Activated CD4-positive, alpha-beta T cell treated with anti-CD3 and anti-CD28 coated beads, Interleukin-2, amount 50 U/mL, for 16 hours (primary cell): ENCODE data around the gene PCDHGA4.
A peak's percentile ranks its signal among the peaks of the same experiment; 100 is the strongest.
"Not testable (repeated sequence)": the region's sequence is repeated elsewhere in the genome, so short reads cannot be mapped to it uniquely, and the experiment has no call there.

Experiments used
- DNase-seq: peaks from one replicate; pipeline ENCODE4 v3.0.0-alpha.2; 2020

PCDHGA4 gene

GRCh38 chr5:141384471-141385267 is 29.8 kb downstream of the PCDHGA4 start:
- no peak for DNase-seq

DNA sequence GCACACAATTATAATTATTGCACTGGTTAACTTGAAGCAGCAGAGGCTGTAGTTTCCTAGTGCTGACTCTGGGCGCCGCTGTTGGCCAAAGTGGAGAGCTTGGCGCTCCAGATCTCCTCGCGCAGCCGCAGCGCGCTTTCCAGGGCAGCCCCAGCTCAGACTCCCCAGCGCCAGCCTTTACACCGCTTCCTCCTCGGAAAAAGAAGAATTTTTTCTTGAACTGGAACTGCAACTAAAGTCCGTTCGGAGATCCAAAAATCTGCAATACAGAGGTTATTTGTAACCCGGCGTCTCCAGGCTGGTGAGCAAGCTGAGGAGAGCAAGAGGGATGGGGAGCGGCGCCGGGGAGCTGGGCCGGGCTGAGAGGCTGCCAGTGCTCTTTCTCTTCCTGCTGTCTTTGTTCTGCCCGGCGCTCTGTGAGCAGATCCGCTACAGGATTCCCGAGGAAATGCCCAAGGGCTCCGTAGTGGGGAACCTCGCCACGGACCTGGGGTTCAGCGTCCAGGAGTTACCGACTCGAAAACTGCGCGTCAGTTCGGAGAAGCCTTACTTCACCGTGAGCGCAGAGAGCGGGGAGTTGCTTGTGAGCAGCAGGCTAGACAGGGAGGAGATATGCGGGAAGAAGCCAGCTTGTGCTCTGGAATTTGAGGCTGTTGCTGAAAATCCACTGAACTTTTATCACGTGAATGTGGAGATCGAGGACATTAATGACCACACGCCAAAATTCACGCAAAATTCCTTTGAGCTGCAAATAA is 32.9 kb downstream of the PCDHGA4 start, which contains the start of gene PCDHGB4:
Gene PCDHGB4 (plus strand): TSS at position 142 of the 755 bp plus-strand sequence. CDS start 187 bp downstream, at position 329.
- DNase-seq: peak; percentile 26

- DNase-seq: no peak
These were observed 33.8 kb downstream of the PCDHGA4 start for GRCh38 chr5:141388661-141389060.

DNA sequence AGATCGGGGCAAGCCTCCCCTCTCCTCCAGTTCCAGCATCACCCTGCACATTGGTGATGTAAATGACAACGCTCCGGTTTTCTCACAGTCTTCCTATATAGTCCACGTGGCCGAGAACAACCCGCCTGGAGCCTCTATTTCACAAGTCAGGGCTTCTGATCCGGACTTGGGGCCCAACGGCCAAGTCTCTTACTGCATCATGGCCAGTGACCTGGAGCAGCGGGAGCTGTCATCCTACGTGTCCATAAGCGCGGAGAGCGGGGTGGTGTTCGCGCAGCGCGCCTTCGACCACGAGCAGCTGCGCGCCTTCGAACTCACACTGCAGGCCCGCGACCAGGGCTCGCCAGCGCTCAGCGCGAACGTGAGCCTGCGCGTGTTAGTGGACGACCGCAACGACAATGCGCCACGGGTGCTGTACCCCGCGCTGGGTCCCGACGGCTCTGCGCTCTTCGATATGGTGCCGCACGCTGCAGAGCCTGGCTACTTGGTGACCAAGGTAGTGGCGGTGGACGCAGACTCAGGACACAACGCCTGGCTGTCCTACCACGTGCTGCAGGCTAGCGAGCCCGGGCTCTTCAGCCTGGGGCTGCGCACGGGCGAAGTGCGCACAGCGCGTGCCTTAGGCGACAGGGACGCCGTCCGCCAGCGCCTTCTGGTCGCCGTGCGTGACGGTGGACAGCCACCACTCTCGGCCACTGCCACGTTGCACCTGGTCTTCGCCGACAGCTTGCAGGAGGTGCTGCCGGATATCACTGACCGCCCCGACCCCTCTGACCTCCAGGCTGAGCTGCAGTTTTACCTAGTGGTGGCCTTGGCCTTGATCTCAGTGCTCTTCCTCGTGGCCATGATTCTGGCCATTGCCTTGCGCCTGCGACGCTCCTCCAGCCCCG is 34.6 kb downstream of the PCDHGA4 start:
- no peak for DNase-seq

DNA sequence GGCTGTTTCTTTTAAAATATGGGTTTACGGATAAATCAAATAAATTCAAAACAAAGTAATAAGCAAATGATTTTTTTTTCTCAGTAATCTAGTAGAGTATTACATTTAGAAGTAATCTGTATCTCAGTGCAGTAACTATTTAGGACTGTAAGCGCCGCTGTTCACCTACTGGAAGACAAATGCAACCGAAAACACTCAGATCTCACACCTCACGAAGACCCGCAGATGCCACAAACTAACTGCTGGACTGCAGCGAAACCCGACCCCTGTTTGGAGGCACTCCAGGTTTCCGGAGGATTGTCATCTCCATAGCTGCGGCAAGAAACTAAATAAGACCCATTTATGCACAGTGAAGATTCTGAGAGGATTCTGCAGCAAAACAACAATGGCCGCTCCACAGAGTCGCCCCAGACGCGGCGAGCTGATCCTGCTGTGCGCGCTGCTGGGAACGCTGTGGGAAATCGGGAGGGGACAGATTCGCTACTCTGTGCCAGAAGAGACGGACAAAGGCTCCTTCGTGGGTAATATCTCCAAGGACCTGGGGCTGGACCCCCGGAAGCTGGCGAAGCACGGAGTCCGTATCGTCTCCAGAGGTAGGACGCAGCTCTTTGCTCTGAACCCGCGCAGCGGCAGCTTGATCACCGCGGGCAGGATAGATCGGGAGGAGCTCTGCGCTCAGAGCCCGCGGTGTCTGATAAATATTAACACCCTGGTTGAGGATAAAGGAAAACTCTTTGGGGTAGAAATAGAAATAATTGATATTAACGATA is 37.8 kb downstream of the PCDHGA4 start, which contains the start of gene PCDHGA8:
Gene PCDHGA8 (plus strand): TSS at position 205 of the 770 bp plus-strand sequence. CDS start 181 bp downstream, at position 386.
- no peak for DNase-seq

- DNase-seq: no peak
These were observed 38.4 kb downstream of the PCDHGA4 start for GRCh38 chr5:141393267-141393666.

DNA sequence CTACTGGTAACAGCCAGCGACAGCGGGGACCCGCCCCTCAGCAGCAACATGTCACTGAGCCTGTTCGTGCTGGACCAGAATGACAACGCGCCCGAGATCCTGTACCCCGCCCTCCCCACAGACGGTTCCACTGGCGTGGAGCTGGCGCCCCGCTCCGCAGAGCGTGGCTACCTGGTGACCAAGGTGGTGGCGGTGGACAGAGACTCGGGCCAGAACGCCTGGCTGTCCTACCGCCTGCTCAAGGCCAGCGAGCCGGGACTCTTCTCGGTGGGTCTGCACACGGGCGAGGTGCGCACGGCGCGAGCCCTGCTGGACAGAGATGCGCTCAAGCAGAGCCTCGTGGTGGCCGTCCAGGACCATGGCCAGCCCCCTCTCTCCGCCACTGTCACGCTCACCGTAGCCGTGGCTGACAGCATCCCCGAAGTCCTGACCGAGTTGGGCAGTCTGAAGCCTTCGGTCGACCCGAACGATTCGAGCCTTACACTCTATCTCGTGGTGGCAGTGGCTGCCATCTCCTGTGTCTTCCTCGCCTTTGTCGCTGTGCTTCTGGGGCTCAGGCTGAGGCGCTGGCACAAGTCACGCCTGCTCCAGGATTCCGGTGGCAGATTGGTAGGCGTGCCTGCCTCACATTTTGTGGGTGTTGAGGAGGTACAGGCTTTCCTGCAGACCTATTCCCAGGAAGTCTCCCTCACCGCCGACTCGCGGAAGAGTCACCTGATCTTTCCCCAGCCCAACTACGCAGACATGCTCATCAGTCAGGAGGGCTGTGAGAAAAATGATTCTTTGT is 39.8 kb downstream of the PCDHGA4 start:
- not testable (repeated sequence) for DNase-seq

DNA sequence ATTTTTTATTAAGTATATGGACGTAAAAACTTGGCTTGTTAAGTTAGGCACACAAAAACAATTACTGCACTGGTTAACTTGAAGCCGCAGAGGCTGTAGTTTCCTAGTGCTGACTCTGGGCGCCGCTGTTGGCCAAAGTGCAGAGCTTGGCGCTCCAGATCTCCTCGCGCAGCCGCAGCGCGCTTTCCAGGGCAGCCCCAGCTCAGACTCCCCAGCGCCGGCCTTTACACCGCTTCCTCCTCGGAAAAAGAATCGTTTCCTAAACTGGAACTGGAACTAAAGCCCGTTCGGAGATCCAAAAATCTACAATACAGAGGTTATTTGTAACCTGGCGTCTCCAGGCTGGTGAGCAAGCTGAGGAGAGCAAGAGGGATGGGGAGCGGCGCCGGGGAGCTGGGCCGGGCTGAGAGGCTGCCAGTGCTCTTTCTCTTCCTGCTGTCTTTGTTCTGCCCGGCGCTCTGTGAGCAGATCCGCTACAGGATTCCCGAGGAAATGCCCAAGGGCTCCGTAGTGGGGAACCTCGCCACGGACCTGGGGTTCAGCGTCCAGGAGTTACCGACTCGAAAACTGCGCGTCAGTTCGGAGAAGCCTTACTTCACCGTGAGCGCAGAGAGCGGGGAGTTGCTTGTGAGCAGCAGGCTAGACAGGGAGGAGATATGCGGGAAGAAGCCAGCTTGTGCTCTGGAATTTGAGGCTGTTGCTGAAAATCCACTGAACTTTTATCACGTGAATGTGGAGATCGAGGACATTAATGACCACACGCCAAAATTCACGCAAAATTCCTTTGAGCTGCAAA is 43.1 kb downstream of the PCDHGA4 start, which contains the start of gene PCDHGB5:
Gene PCDHGB5 (plus strand): TSS at position 192 of the 796 bp plus-strand sequence. CDS start 181 bp downstream, at position 373.
- peak; percentile 48 for DNase-seq

DNA sequence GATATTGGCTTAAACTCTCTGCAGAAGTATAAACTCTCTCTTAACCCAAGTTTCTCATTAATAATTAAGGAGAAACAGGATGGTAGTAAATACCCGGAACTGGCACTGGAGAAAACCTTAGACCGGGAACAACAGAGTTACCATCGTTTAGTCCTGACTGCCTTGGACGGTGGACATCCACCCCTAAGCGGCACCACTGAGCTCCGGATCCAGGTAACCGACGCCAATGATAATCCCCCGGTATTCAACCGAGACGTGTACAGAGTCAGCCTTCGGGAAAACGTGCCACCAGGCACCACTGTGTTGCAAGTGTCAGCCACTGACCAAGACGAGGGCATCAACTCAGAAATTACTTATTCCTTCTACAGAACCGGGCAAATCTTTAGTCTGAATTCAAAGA is 43.8 kb downstream of the PCDHGA4 start:
- DNase-seq: no peak

DNA sequence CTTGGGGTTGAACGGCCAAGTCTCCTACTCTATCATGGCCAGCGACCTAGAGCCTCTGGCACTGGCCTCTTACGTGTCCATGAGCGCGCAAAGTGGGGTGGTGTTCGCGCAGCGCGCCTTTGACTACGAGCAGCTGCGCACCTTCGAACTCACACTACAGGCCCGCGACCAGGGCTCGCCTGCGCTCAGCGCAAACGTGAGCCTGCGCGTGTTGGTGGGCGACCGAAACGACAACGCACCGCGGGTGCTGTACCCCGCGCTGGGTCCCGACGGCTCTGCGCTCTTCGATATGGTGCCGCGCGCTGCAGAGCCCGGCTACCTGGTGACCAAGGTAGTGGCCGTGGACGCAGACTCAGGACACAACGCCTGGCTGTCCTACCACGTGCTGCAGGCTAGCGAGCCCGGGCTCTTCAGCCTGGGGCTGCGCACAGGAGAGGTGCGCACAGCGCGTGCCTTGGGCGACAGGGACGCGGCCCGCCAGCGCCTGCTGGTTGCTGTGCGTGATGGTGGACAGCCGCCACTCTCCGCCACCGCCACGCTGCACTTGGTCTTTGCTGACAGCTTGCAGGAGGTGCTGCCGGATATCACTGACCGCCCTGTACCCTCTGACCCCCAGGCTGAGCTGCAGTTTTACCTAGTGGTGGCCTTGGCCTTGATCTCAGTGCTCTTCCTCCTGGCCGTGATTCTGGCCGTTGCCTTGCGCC is 44.9 kb downstream of the PCDHGA4 start:
- no peak for DNase-seq

DNA sequence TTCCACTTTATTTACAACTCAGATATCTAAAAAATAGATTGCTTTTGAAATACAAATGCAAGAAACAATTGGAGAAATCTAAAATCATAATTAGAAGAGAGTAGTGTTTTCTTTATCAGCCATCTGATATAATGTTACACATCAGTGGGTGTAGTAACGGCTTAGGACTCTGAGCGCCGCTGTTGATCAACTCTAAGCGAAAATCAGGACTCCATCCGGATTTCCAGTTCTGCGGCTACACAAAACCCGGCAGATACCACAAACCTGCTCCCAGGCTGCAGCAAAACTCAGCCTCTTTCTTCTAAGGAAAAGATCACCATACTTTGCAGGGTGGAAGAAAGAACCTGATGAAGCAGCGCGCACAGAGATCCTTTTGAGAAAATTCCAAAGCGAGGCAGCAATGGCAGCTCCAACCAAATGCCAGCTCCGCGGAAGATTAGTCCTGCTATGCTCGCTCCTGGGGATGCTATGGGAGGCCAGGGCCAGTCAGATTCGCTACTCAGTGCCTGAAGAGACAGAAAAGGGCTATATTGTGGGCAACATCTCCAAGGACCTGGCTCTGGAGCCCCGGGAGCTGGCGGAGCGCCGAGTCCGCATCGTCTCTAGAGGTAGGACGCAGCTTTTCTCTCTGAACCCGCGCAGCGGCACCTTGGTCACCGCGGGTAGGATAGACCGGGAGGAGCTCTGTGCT is 47.9 kb downstream of the PCDHGA4 start, which contains the start of gene PCDHGA9:
Gene PCDHGA9 (plus strand): TSS at position 226 of the 691 bp plus-strand sequence. CDS start 175 bp downstream, at position 401.
- no peak for DNase-seq

DNA sequence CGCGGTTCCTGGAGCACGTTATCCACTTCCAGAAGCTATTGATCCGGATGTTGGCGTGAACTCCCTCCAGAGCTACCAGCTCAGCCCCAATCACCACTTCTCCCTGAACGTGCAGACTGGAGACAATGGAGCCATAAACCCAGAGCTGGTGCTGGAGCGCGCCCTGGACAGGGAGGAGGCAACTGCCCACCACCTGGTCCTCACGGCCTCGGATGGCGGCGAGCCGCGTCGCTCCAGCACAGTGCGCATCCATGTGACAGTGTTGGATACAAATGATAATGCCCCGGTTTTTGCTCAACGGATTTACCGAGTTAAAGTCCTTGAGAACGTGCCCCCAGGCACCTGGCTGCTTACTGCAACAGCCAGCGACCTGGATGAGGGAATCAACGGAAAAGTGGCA is 48.6 kb downstream of the PCDHGA4 start:
- DNase-seq: no peak
